OCI-LY7 (cell line): Measurements from ENCODE around the gene DNAJC28. TPM values are rescaled to one million over a fixed set of nuclear protein-coding genes. Genes with fewer than 3 reads are reported as not detected.
A peak's percentile ranks its signal among the peaks of the same experiment; 100 is the strongest.

Source experiments
- BruUV-seq: library from RNA; stranded (reverse); fragments of 400-500 nt; replicated peaks from 2 replicates; lab custom pipeline; 2021; lab: Mats Ljungman, UMichigan
- CTCF ChIA-PET: fragments of 300-600 bp; sonication (Branson Sonifier 250); formaldehyde crosslinking; loops from one replicate; lab custom pipeline; 2022; ENCODE audit warnings: antibody characterized with exemption; ENCODE audit not compliant: unreplicated experiment; lab: Charles Lee
- POLR2A ChIA-PET: fragments of 300-600 bp; sonication (Branson Sonifier 250); formaldehyde crosslinking; loops from one replicate; lab custom pipeline; 2022; ENCODE audit warnings: antibody characterized with exemption; lab: Charles Lee
- DNase-seq: peaks from one replicate; pipeline ENCODE4 v3.0.0-alpha.2; 2015; ENCODE audit warnings: low spot score
- H2AFZ ChIP-seq: fragments of 200-600 bp; sonication (generic), shearing (Covaris generic); 2 replicates; pipeline ENCODE4 v1.6.1; 2014; ENCODE audit warnings: mild to moderate bottlenecking, antibody characterized with exemption, low read length, moderate library complexity
- H3K27ac ChIP-seq: fragments of 200-600 bp; sonication (generic); 2 replicates; pipeline ENCODE4 v1.5.1; 2014; ENCODE audit warnings: mixed run types, low read depth, mild to moderate bottlenecking, moderate library complexity, low read length, inconsistent platforms; ENCODE audit not compliant: poor library complexity, severe bottlenecking
- H3K36me3 ChIP-seq: fragments of 200-600 bp; sonication (generic); 2 replicates; pipeline ENCODE4 v1.6.1; 2014; ENCODE audit warnings: mild to moderate bottlenecking, antibody characterized with exemption, low read length, moderate library complexity, mixed read lengths; ENCODE audit not compliant: insufficient read depth
- H3K4me1 ChIP-seq: fragments of 200-600 bp; sonication (generic); 2 replicates; pipeline ENCODE4 v1.5.1; 2014; ENCODE audit warnings: mild to moderate bottlenecking, low read length; ENCODE audit not compliant: insufficient read depth, poor library complexity, severe bottlenecking
- H3K4me2 ChIP-seq: fragments of 200-600 bp; sonication (generic); 2 replicates; pipeline ENCODE4 v1.6.1; 2014; ENCODE audit warnings: mild to moderate bottlenecking, low read length
- H3K4me3 ChIP-seq: fragments of 200-600 bp; sonication (generic); 2 replicates; pipeline ENCODE4 v1.5.1; 2014; ENCODE audit warnings: mild to moderate bottlenecking, low read depth, low read length; ENCODE audit not compliant: poor library complexity, severe bottlenecking
- H3K79me2 ChIP-seq: fragments of 200-600 bp; sonication (generic); 2 replicates; pipeline ENCODE4 v1.6.1; 2016; ENCODE audit warnings: low read depth, mild to moderate bottlenecking, low read length, moderate library complexity, mixed read lengths; ENCODE audit not compliant: insufficient read depth
- H3K9me2 ChIP-seq: fragments of 200-600 bp; sonication (generic); 2 replicates; pipeline ENCODE4 v1.6.1; 2016; ENCODE audit warnings: mild to moderate bottlenecking, low read length, mixed read lengths; ENCODE audit not compliant: insufficient read depth
- H3K9me3 ChIP-seq: fragments of 200-600 bp; sonication (generic); 2 replicates; pipeline ENCODE4 v1.6.1; 2014; ENCODE audit warnings: mild to moderate bottlenecking, mixed run types, low read length, mixed read lengths
- H4K20me1 ChIP-seq: fragments of 200-600 bp; sonication (generic); 2 replicates; pipeline ENCODE4 v1.6.1; 2014; ENCODE audit warnings: mild to moderate bottlenecking, antibody characterized with exemption, low read length, moderate library complexity, mixed read lengths; ENCODE audit not compliant: insufficient read depth
- CTCF ChIP-seq: fragments of 200-600 bp; sonication (generic); conservative IDR thresholded peaks from 2 replicates; pipeline ENCODE4 v1.5.1; 2014; ENCODE audit warnings: mild to moderate bottlenecking, antibody characterized with exemption, low read length, moderate library complexity, mixed read lengths
- EZH2phosphoT487 ChIP-seq: fragments of 200-600 bp; sonication (generic); IDR thresholded peaks from 2 replicates; pipeline ENCODE4 v1.6.1; 2018; ENCODE audit warnings: low read depth, borderline replicate concordance, mild to moderate bottlenecking, mixed run types, antibody characterized with exemption, low read length, moderate library complexity, mixed read lengths
- intact Hi-C: fragments of 100-400 bp; cut with micrococcal nuclease; formaldehyde crosslinking; loops from one replicate; pipeline ENCODE4 v1.10.0; 2022; ENCODE audit not compliant: unreplicated experiment
- total RNA-seq, 2 experiments: library from RNA; depleted of rRNA in 1 of 2; stranded (reverse); fragments of >200 nt in 1 of 2; shearing (Covaris generic) in 1 of 2; gene quantifications; 2 replicates each; pipeline ENCODE4 v1.2.3, GENCODE V29; 2014 to 2022

Gene DNAJC28
- total RNA-seq, 2 experiments from 2014 or later, result 0.95 to 1.3 TPM

GRCh38 chr21:33478182-33478581 lies 13.3 kb downstream of the DNAJC28 start:
- peak overlapping the region; percentile 97 for H3K4me2 ChIP-seq
- H3K4me1 ChIP-seq, result peaks cover 14% of the 10 kb centered on the region
- ChIA-PET POLR2A (no interaction called here), CTCF (interaction anchor here (2.0 kb wide), 1 partner anchor 128 kb away, joined by 6 read pairs; no protein-coding TSS in a partner anchor)
- H3K36me3 ChIP-seq, result peaks cover 4% of the 10 kb centered on the region; the same call in 1 of the 2 replicates
- no peaks in the 10 kb centered on the region for H3K9me2 ChIP-seq
- no TSS peak for BruUV-seq
- intact Hi-C loops, result no loop called here
- no peak overlapping the region for H3K27ac ChIP-seq
- peaks cover 8% of the 10 kb centered on the region; the same call in 1 of the 2 replicates for H3K79me2 ChIP-seq
- H3K9me3 ChIP-seq, result no peaks in the 10 kb centered on the region
- no peak for TF ChIP-seq EZH2phosphoT487
- TF ChIP-seq CTCF, result no peak
- no peaks in the 10 kb centered on the region for H4K20me1 ChIP-seq
- no peak for DNase-seq
- H3K4me3 ChIP-seq, result peak overlapping the region; percentile 88
- H2AFZ ChIP-seq, result peak overlapping the region; percentile 43; the same call in 1 of the 2 replicates

GRCh38 chr21:33477066-33477465 lies 14.4 kb downstream of the DNAJC28 start:
- H4K20me1 ChIP-seq, result no peaks in the 10 kb centered on the region
- peaks cover 14% of the 10 kb centered on the region for H3K4me1 ChIP-seq
- no TSS peak for BruUV-seq
- no peaks in the 10 kb centered on the region for H3K9me2 ChIP-seq
- TF ChIP-seq EZH2phosphoT487, result no peak
- no peak for TF ChIP-seq CTCF
- H3K79me2 ChIP-seq, result peaks cover 8% of the 10 kb centered on the region; the same call in 1 of the 2 replicates
- no peaks in the 10 kb centered on the region for H3K9me3 ChIP-seq
- no peak for DNase-seq
- no peak overlapping the region for H3K4me3 ChIP-seq
- no peak overlapping the region for H3K27ac ChIP-seq
- ChIA-PET POLR2A (no interaction called here), CTCF (no interaction called here)
- H3K4me2 ChIP-seq, result no peak overlapping the region
- peaks cover 4% of the 10 kb centered on the region; the same call in 1 of the 2 replicates for H3K36me3 ChIP-seq
- intact Hi-C loops, result no loop called here
- no peak overlapping the region for H2AFZ ChIP-seq

GRCh38 chr21:33473344-33473743 lies 18.2 kb downstream of the DNAJC28 start:
- no peaks in the 10 kb centered on the region for H3K9me2 ChIP-seq
- POLR2A ChIA-PET, result interaction anchor here (0.6 kb wide), 1 partner anchor 143 kb away, joined by 3 read pairs; no protein-coding TSS in a partner anchor
- H3K4me2 ChIP-seq, result no peak overlapping the region
- peaks cover 3% of the 10 kb centered on the region for H3K4me1 ChIP-seq
- no peaks in the 10 kb centered on the region for H3K9me3 ChIP-seq
- H3K79me2 ChIP-seq, result peaks cover 3% of the 10 kb centered on the region; the same call in 1 of the 2 replicates
- H4K20me1 ChIP-seq, result no peaks in the 10 kb centered on the region
- CTCF ChIA-PET, result interaction anchor here (0.5 kb wide), 1 partner anchor 305 kb away, joined by 3 read pairs; no protein-coding TSS in a partner anchor
- BruUV-seq, result no TSS peak
- TF ChIP-seq EZH2phosphoT487, result no peak
- TF ChIP-seq CTCF, result no peak
- no peak for DNase-seq
- peaks cover 4% of the 10 kb centered on the region; the same call in 1 of the 2 replicates for H3K36me3 ChIP-seq
- H3K27ac ChIP-seq, result no peak overlapping the region
- H2AFZ ChIP-seq, result no peak overlapping the region
- H3K4me3 ChIP-seq, result no peak overlapping the region
- intact Hi-C loops, result no loop called here
